ENCODE measurements around the gene METTL22.

- TF ChIP-seq, protein P1, sequence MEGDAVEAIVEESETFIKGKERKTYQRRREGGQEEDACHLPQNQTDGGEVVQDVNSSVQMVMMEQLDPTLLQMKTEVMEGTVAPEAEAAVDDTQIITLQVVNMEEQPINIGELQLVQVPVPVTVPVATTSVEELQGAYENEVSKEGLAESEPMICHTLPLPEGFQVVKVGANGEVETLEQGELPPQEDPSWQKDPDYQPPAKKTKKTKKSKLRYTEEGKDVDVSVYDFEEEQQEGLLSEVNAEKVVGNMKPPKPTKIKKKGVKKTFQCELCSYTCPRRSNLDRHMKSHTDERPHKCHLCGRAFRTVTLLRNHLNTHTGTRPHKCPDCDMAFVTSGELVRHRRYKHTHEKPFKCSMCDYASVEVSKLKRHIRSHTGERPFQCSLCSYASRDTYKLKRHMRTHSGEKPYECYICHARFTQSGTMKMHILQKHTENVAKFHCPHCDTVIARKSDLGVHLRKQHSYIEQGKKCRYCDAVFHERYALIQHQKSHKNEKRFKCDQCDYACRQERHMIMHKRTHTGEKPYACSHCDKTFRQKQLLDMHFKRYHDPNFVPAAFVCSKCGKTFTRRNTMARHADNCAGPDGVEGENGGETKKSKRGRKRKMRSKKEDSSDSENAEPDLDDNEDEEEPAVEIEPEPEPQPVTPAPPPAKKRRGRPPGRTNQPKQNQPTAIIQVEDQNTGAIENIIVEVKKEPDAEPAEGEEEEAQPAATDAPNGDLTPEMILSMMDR (IDR thresholded peaks at IDR 0.05) = no peak
- TF ChIP-seq ZFX (IDR thresholded peaks at IDR 0.05; ENCODE audit: borderline replicate concordance) = no peak
These were observed 68.2 kb downstream of the METTL22 start for GRCh38 chr16:8689686-8690085.

Measured in 22Rv1 (cell line).